H9 (cell line): ENCODE results near the gene LHCGR. TPM values are rescaled to one million over a fixed set of nuclear protein-coding genes. Genes with fewer than 3 reads are reported as not detected.

Experiments used
- DNase-seq: peaks from one replicate; pipeline ENCODE4 v3.0.0-alpha.2; 2017
- H2AFZ ChIP-seq: one replicate; pipeline ENCODE4 v1.6.1; 2013; ENCODE audit warnings: mild to moderate bottlenecking, low read length, control low read depth, moderate library complexity
- H2AK5ac ChIP-seq: 2 replicates; pipeline ENCODE4 v1.6.1; 2013; ENCODE audit warnings: low read length, control low read depth, mixed read lengths; ENCODE audit not compliant: insufficient read length
- H2BK120ac ChIP-seq: one replicate; pipeline ENCODE4 v1.6.1; 2013; ENCODE audit warnings: low read depth, mild to moderate bottlenecking, low read length, control low read depth, inconsistent platforms; ENCODE audit not compliant: poor library complexity, severe bottlenecking
- H2BK12ac ChIP-seq: 2 replicates; pipeline ENCODE4 v1.6.1; 2013; ENCODE audit warnings: low read length, control low read depth, mixed read lengths, low read depth; ENCODE audit not compliant: insufficient read length
- H2BK15ac ChIP-seq: 2 replicates; pipeline ENCODE4 v1.6.1; 2013; ENCODE audit warnings: low read depth, low read length, control low read depth
- H2BK20ac ChIP-seq: one replicate; pipeline ENCODE4 v1.6.1; 2013; ENCODE audit warnings: low read depth, mild to moderate bottlenecking, low read length, control low read depth, inconsistent platforms; ENCODE audit not compliant: poor library complexity, severe bottlenecking
- H2BK5ac ChIP-seq: 2 replicates; pipeline ENCODE4 v1.6.1; 2013; ENCODE audit warnings: low read length, control low read depth, mixed read lengths; ENCODE audit not compliant: insufficient read length
- H3K14ac ChIP-seq: 2 replicates; pipeline ENCODE4 v1.6.1; 2013; ENCODE audit warnings: low read length, control low read depth; ENCODE audit not compliant: insufficient read depth
- H3K18ac ChIP-seq: 2 replicates; pipeline ENCODE4 v1.6.1; 2013; ENCODE audit warnings: low read depth, mild to moderate bottlenecking, mixed read lengths, low read length, control low read depth; ENCODE audit not compliant: insufficient read length
- H3K23ac ChIP-seq: 2 replicates; pipeline ENCODE4 v1.6.1; 2013; ENCODE audit warnings: low read length, control low read depth, mixed read lengths, low read depth; ENCODE audit not compliant: insufficient read length
- H3K23me2 ChIP-seq: 2 replicates; pipeline ENCODE4 v1.6.1; 2013; ENCODE audit warnings: low read depth, mild to moderate bottlenecking, mixed read lengths, low read length, control low read depth; ENCODE audit not compliant: insufficient read length, poor library complexity, severe bottlenecking
- H3K27ac ChIP-seq: 2 replicates; pipeline ENCODE4 v1.5.1; 2013; ENCODE audit warnings: low read length, control low read depth, mixed read lengths, low read depth; ENCODE audit not compliant: insufficient read length
- H3K27me3 ChIP-seq: 2 replicates; pipeline ENCODE4 v1.6.1; 2013; ENCODE audit warnings: low read length, control low read depth, inconsistent platforms; ENCODE audit not compliant: insufficient read depth
- H3K4ac ChIP-seq: 2 replicates; pipeline ENCODE4 v1.6.1; 2013; ENCODE audit warnings: low read depth, mild to moderate bottlenecking, control low read depth, inconsistent platforms, low read length, moderate library complexity
- H3K4me1 ChIP-seq: 2 replicates; pipeline ENCODE4 v1.6.1; 2013; ENCODE audit warnings: low read length, control low read depth, inconsistent platforms; ENCODE audit not compliant: insufficient read depth
- H3K4me2 ChIP-seq: 2 replicates; pipeline ENCODE4 v1.6.1; 2013; ENCODE audit warnings: low read length, control low read depth, mixed read lengths; ENCODE audit not compliant: insufficient read length, insufficient read depth
- H3K56ac ChIP-seq: 2 replicates; pipeline ENCODE4 v1.6.1; 2013; ENCODE audit warnings: low read depth, mild to moderate bottlenecking, mixed read lengths, low read length, control low read depth; ENCODE audit not compliant: insufficient read length
- H3K79me1 ChIP-seq: 2 replicates; pipeline ENCODE4 v1.6.1; 2013; ENCODE audit warnings: low read depth, mild to moderate bottlenecking, moderate library complexity, low read length, control low read depth, inconsistent platforms; ENCODE audit not compliant: insufficient read depth, poor library complexity, severe bottlenecking
- H3K79me2 ChIP-seq: 2 replicates; pipeline ENCODE4 v1.6.1; 2013; ENCODE audit warnings: low read length, control low read depth, inconsistent platforms; ENCODE audit not compliant: insufficient read depth
- H3K9ac ChIP-seq: 2 replicates; pipeline ENCODE4 v1.6.1; 2013; ENCODE audit warnings: low read length, control low read depth, mixed read lengths; ENCODE audit not compliant: insufficient read length; ENCODE audit errors: extremely low read depth
- H3K9me3 ChIP-seq: one replicate; pipeline ENCODE4 v1.6.1; 2013; ENCODE audit warnings: low read depth, low read length, inconsistent platforms; ENCODE audit not compliant: control insufficient read depth
- H3T11ph ChIP-seq: one replicate; pipeline ENCODE4 v1.6.1; 2013; ENCODE audit warnings: mild to moderate bottlenecking, low read length, control low read depth, inconsistent platforms
- H4K20me1 ChIP-seq: one replicate; pipeline ENCODE4 v1.6.1; 2013; ENCODE audit not compliant: control insufficient read depth, insufficient read length, insufficient read depth
- H4K5ac ChIP-seq: 2 replicates; pipeline ENCODE4 v1.6.1; 2013; ENCODE audit warnings: low read depth, mild to moderate bottlenecking, mixed read lengths, low read length, control low read depth; ENCODE audit not compliant: insufficient read length
- H4K8ac ChIP-seq: replicated peaks from 2 replicates; pipeline ENCODE4 v1.6.1; 2013; ENCODE audit warnings: low read length, control low read depth, mixed read lengths, low read depth; ENCODE audit not compliant: insufficient read length
- H4K91ac ChIP-seq: 2 replicates; pipeline ENCODE4 v1.6.1; 2013; ENCODE audit warnings: low read depth, mild to moderate bottlenecking, moderate library complexity, mixed read lengths, low read length, control low read depth; ENCODE audit not compliant: insufficient read length
- H3K27ac Mint-ChIP-seq, 3 experiments: 2 replicates in 2 of 3; 3 replicates in 1 of 3; pipeline ENCODE4 v1.8.0; 2020 to 2021; ENCODE audit warnings: mixed read lengths in 3 of 3, mild to moderate bottlenecking in 1 of 3, moderate library complexity in 1 of 3
- H3K27me3 Mint-ChIP-seq: 2 replicates; pipeline ENCODE4 v1.8.0; 2021; ENCODE audit warnings: low read depth, mild to moderate bottlenecking, moderate library complexity, mixed read lengths
- H3K36me3 Mint-ChIP-seq, 3 experiments: 2 replicates in 2 of 3; 3 replicates in 1 of 3; pipeline ENCODE4 v1.8.0; 2020 to 2021; ENCODE audit warnings: low read depth in 3 of 3, mixed read lengths in 3 of 3; ENCODE audit not compliant: insufficient read depth in 1 of 3
- H3K4me1 Mint-ChIP-seq, 2 experiments: 2 replicates each; pipeline ENCODE4 v1.8.0; 2020; ENCODE audit warnings: mixed read lengths in 2 of 2
- H3K4me3 Mint-ChIP-seq, 2 experiments: 2 replicates in 1 of 2; 3 replicates in 1 of 2; pipeline ENCODE4 v1.8.0; 2020 to 2021; ENCODE audit warnings: mild to moderate bottlenecking in 2 of 2, mixed read lengths in 2 of 2, moderate library complexity in 1 of 2
- H3K9me3 Mint-ChIP-seq, 2 experiments: 2 replicates in 1 of 2; 3 replicates in 1 of 2; pipeline ENCODE4 v1.8.0; 2020; ENCODE audit warnings: mild to moderate bottlenecking in 2 of 2, mixed read lengths in 2 of 2, moderate library complexity in 1 of 2
- WGBS: extraction: QIAGEN DNeasy Blood & Tissue Kit; methylation state at CpG from one replicate; pipeline ENCODE4 v1.1.7; 2013; ENCODE audit warnings: missing lambda C conversion rate, low lambda C conversion rate, mixed read lengths; ENCODE audit not compliant: insufficient read length; ENCODE audit errors: extremely low coverage; 5-methylcytosine and 5-hydroxymethylcytosine counted together
- total RNA-seq: library from RNA; stranded (reverse); gene quantifications from 2 replicates; pipeline ENCODE4 v1.2.1, GENCODE V29; 2021
- TF ChIP-seq, protein P1 (sequence below): fragments of 200-600 bp; sonication (generic); conservative IDR thresholded peaks from 3 replicates; pipeline ENCODE4 v1.8.0; 2021; ENCODE audit warnings: antibody characterized with exemption, mild to moderate bottlenecking

Gene LHCGR
- total RNA-seq, 1 experiment from 2014 or later, result 0.44 TPM

DNA sequence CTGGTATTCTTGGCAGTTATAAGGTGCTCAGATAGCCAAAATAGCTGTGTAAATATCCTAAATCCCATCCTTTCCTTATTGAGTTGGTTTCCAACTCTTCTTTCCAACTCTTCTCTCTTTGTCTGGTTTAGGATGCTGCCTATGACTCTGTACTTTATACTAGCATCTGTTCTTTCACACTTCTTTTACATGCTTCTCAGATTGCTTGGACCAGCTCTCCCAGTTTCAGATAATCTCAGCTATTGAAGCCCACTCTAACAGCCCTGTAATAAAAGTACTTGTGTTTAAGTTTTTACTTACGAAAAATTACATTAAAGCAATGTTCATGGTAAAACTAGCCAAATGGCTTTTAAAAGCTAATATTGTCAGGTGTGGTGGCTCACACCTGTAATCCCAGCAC is 14.7 kb upstream of the LHCGR start:
- TF ChIP-seq, protein P1, sequence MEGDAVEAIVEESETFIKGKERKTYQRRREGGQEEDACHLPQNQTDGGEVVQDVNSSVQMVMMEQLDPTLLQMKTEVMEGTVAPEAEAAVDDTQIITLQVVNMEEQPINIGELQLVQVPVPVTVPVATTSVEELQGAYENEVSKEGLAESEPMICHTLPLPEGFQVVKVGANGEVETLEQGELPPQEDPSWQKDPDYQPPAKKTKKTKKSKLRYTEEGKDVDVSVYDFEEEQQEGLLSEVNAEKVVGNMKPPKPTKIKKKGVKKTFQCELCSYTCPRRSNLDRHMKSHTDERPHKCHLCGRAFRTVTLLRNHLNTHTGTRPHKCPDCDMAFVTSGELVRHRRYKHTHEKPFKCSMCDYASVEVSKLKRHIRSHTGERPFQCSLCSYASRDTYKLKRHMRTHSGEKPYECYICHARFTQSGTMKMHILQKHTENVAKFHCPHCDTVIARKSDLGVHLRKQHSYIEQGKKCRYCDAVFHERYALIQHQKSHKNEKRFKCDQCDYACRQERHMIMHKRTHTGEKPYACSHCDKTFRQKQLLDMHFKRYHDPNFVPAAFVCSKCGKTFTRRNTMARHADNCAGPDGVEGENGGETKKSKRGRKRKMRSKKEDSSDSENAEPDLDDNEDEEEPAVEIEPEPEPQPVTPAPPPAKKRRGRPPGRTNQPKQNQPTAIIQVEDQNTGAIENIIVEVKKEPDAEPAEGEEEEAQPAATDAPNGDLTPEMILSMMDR, result no peak
- Histone ChIP-seq H2BK5ac (no peak overlapping the region), H4K5ac (no peak overlapping the region), H2BK12ac (no peak overlapping the region), H2AK5ac (no peak overlapping the region), H3T11ph (no peak overlapping the region), H3K79me1 (no peaks in the 10 kb centered on the region), H2BK120ac (no peak overlapping the region), H3K18ac (no peak overlapping the region), H2AFZ (no peak overlapping the region), H2BK20ac (no peak overlapping the region), H3K23ac (no peak overlapping the region), H4K8ac (no peak overlapping the region), H3K27ac (no peak overlapping the region), H3K9ac (no peak overlapping the region), H3K14ac (no peak overlapping the region), H3K56ac (no peak overlapping the region), H3K27me3 (no peaks in the 10 kb centered on the region), H3K4me1 (peaks cover 5% of the 10 kb centered on the region; the same call in 1 of the 2 replicates), H4K91ac (no peak overlapping the region), H3K4me2 (no peak overlapping the region), H4K20me1 (no peaks in the 10 kb centered on the region), H3K23me2 (no peaks in the 10 kb centered on the region), H2BK15ac (no peak overlapping the region), H3K79me2 (no peaks in the 10 kb centered on the region), H3K9me3 (no peaks in the 10 kb centered on the region), H3K4ac (no peak overlapping the region)
- peaks cover 6% of the 10 kb centered on the region for H3K27me3 Mint-ChIP-seq
- DNase-seq, result no peak
- WGBS, result no CpG with 5 or more reads among the region's 1 CpG
- H3K27ac Mint-ChIP-seq, result no peak overlapping the region
- peaks cover 16 to 21% of the 10 kb centered on the region in 2 experiments for H3K4me1 Mint-ChIP-seq
- H3K9me3 Mint-ChIP-seq, result peaks cover 3 to 4% of the 10 kb centered on the region in 2 experiments; a peak in 2 of 5 replicates
- no peak overlapping the region for H3K4me3 Mint-ChIP-seq
- H3K36me3 Mint-ChIP-seq, result peaks cover 0 to 6% (median 0%) of the 10 kb centered on the region in 3 experiments; a peak in 2 of 7 replicates
